Naive B cell (primary cell): ENCODE measurements around the gene SLCO3A1. TPM values are rescaled to one million over a fixed set of nuclear protein-coding genes. Genes with fewer than 3 reads are reported as not detected.

Experiments used
- ATAC-seq, 2 donors: fragments of 150-1000 bp; cut with Tn5 transposase; 2 replicates each; pipeline ENCODE4 v1.10.0; 2021; ENCODE audit warnings: low read depth in 2 of 2, mild to moderate bottlenecking in 2 of 2, moderate library complexity in 2 of 2
- DNase-seq: peaks from one replicate; pipeline ENCODE4 v3.0.0; 2022
- H3K27ac Mint-ChIP-seq, 6 donors: one replicate each; pipeline ENCODE4 v1.8.0; 2020 to 2022; ENCODE audit warnings: mild to moderate bottlenecking in 6 of 6, mixed read lengths in 6 of 6, moderate library complexity in 5 of 6, inconsistent platforms in 2 of 6
- H3K27me3 Mint-ChIP-seq, 3 donors: one replicate each; pipeline ENCODE4 v1.8.0; 2021 to 2022; ENCODE audit warnings: mixed read lengths in 3 of 3, mild to moderate bottlenecking in 1 of 3
- H3K36me3 Mint-ChIP-seq, 2 donors: one replicate each; pipeline ENCODE4 v1.8.0; 2020 to 2022; ENCODE audit warnings: mixed read lengths in 2 of 2, inconsistent platforms in 1 of 2, mild to moderate bottlenecking in 1 of 2
- H3K4me1 Mint-ChIP-seq, 3 donors: one replicate each; pipeline ENCODE4 v1.8.0; 2020 to 2022; ENCODE audit warnings: mixed read lengths in 3 of 3, inconsistent platforms in 1 of 3, mild to moderate bottlenecking in 1 of 3, moderate library complexity in 1 of 3
- H3K4me3 Mint-ChIP-seq, 8 donors: one replicate each; pipeline ENCODE4 v1.8.0; 2020 to 2022; ENCODE audit warnings: mild to moderate bottlenecking in 8 of 8, mixed read lengths in 8 of 8, moderate library complexity in 8 of 8, inconsistent platforms in 2 of 8
- H3K9me3 Mint-ChIP-seq, 7 donors: one replicate each; pipeline ENCODE4 v1.8.0; 2020 to 2022; ENCODE audit warnings: mixed read lengths in 7 of 7, mild to moderate bottlenecking in 5 of 7, inconsistent platforms in 2 of 7, moderate library complexity in 1 of 7
- polyA plus RNA-seq, 6 donors: library from polyadenylated mRNA; unstranded; fragments of 300-500 nt; fragmentation: Illumina TruSeq; gene quantifications; one replicate each; pipeline ENCODE4 v1.2.3, GENCODE V29; 2021; ENCODE audit warnings: low read depth in 6 of 6

Gene SLCO3A1
- polyA plus RNA-seq, 6 donors from 2014 or later = 0.25 to 0.73 (median 0.47) TPM; not detected in 2

DNA sequence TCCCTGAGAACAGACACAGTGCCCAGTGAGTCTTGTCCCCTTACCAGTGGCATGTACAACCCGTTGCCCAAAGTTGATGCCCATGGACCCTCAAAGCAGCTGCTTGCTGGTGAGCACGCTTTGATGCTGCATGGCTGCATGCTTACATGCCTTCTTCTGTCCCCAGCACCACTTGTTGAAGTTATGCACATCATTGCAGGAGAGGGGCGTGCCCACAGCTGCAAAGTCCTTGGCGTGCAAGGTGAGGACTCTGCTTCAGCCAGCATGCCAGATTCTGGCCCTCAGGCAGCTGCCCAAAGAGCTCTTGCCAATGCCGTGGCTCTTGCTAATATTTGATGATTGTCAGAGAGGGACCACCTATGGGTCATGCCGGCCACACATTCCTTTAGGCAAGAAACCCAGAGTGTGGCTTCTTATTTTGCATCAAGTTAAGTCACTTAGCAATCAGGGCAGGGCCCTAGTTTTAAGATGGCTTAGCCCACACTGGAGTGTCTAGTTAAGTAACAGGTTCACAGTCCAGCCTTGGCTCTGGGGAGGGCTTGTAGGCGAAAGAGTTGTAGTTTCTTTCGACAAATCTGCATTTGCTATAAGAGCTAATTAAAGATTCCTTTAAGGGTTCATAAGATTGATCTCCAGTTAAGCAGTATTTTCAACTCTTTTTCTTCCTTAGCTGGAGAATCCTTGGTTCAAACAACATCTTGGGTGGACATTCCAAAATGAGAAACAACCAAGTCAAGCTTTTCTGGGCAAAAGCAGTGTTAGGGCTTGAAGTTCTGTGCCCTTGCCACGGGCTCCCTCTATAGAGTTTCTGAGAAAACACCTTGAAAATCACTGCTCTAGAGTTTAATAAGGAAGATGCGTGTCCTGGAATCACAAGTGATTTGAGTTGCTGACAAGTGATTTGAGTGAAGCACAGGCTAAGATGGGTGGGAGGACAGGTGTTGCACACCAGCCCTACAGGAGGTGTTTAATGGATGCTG, 128.6 kb downstream of the SLCO3A1 start:
- ATAC-seq = no peak
- no peaks in the 10 kb centered on the region for H3K4me1 Mint-ChIP-seq
- H3K27me3 Mint-ChIP-seq = peaks cover 7 to 19% (median 7%) of the 10 kb centered on the region in 3 donors
- H3K36me3 Mint-ChIP-seq = no peaks in the 10 kb centered on the region
- H3K4me3 Mint-ChIP-seq = no peak overlapping the region
- H3K9me3 Mint-ChIP-seq = peaks cover 0 to 3% (median 0%) of the 10 kb centered on the region in 7 donors
- H3K27ac Mint-ChIP-seq = no peak overlapping the region
- DNase-seq = no peak

DNA sequence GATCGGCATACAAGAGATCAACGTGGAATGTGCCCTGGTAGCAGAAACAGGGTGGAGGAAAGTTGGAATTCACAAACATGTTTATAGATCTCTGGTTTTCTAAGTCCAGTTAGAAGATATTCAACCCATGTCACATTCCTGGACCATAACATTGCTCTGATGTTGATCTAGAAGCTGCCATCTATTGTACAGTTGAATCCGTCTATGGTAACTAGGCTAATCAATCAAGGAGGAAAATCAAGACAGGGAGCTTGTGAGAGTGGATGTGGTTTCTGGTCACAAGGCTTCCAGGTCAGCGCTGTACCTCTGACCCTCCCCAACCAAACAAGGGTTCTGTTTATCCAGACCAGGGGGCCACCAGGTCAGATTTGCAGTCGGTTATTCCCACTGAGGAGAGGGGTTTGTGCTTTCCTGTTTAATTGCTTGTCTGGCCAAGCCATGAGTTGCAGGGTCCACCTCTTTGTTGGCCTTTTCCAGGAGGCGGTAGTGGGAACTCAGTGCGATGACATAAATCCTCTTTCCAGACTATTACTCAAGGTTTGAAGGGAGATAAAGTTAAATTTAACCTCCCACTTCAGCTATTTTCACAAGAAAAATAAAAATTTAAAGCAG, 130.3 kb downstream of the SLCO3A1 start:
- no peaks in the 10 kb centered on the region for H3K4me1 Mint-ChIP-seq
- H3K36me3 Mint-ChIP-seq = no peaks in the 10 kb centered on the region
- H3K4me3 Mint-ChIP-seq = no peak overlapping the region
- H3K27ac Mint-ChIP-seq = no peak overlapping the region
- no peak for ATAC-seq
- no peaks in the 10 kb centered on the region for H3K9me3 Mint-ChIP-seq
- peaks cover 7 to 17% (median 7%) of the 10 kb centered on the region in 3 donors for H3K27me3 Mint-ChIP-seq
- DNase-seq = no peak

DNA sequence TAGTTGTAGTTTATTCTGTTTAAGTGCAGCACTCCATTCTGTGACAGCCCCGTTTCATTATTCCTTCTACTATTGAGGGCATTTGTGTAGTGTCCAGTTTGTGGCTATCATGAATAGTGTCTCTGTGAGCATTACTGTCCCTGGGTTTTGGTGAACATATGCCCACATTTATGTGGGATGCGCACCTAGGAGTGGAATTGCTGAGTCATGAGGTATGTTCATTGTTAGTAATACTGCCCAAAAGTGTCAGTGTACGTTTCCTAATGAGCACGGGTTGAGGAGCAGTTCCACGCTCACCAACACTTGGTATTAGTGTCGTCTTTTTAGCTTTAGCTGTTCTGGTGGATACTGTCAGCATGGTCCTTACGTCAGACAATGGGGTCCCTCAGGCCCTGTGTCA, 131.8 kb downstream of the SLCO3A1 start:
- H3K4me3 Mint-ChIP-seq = no peak overlapping the region
- H3K27ac Mint-ChIP-seq = no peak overlapping the region
- H3K27me3 Mint-ChIP-seq = peaks cover 7 to 16% (median 7%) of the 10 kb centered on the region in 3 donors
- H3K4me1 Mint-ChIP-seq = no peaks in the 10 kb centered on the region
- H3K36me3 Mint-ChIP-seq = no peaks in the 10 kb centered on the region
- ATAC-seq = no peak
- H3K9me3 Mint-ChIP-seq = no peaks in the 10 kb centered on the region
- no peak for DNase-seq

DNA sequence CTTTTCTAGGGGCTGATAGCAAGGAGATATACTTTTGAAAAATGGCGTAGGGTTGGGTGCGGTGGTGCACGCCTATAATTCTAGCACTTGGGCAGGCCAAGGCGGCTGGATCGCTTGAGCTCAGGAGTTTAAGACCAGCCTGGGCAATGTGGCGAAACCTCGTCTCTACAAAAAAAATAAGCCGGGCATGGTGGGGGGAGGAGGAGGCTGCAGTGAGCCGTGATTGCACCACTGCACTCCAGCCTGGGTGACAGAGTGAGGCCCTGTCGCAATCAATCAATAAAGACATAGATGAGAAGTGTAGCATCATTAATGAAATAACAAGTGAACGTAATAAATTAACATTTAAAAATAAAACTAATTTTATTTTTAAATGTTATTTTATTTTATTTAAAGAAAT, 134.6 kb downstream of the SLCO3A1 start:
- no peaks in the 10 kb centered on the region for H3K4me1 Mint-ChIP-seq
- H3K4me3 Mint-ChIP-seq = no peak overlapping the region

DNA sequence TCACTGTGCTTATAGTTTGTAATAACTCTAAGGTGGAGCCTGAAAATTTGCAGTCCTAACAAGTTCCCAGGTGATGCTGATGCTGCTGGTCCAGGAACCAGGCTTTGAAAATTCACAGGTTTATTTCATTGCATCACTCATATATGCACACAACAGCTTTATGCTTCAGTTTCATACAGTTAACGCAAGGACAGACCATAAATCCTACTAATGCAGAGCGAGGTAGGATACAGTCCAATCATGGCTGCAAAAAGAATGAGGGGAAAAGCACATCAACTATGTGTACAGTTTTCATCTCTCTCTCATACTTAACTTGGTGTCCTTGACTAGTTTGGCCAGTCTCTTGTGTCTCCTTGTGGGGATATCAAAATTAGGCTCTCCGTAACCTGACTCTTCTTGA, 135.1 kb downstream of the SLCO3A1 start:
- no peak for DNase-seq
- Mint-ChIP-seq H3K27ac (no peak overlapping the region), H3K36me3 (no peaks in the 10 kb centered on the region), H3K4me3 (no peak overlapping the region), H3K4me1 (no peaks in the 10 kb centered on the region), H3K27me3 (peaks cover 0 to 10% (median 7%) of the 10 kb centered on the region in 3 donors), H3K9me3 (no peaks in the 10 kb centered on the region)
- ATAC-seq = no peak

More for the DNA sequence above, 134.6 kb downstream of the SLCO3A1 start:
- Mint-ChIP-seq H3K27ac (no peak overlapping the region), H3K9me3 (no peaks in the 10 kb centered on the region), H3K27me3 (peaks cover 0 to 10% (median 7%) of the 10 kb centered on the region in 3 donors), H3K36me3 (no peaks in the 10 kb centered on the region)
- ATAC-seq = no peak
- no peak for DNase-seq

DNA sequence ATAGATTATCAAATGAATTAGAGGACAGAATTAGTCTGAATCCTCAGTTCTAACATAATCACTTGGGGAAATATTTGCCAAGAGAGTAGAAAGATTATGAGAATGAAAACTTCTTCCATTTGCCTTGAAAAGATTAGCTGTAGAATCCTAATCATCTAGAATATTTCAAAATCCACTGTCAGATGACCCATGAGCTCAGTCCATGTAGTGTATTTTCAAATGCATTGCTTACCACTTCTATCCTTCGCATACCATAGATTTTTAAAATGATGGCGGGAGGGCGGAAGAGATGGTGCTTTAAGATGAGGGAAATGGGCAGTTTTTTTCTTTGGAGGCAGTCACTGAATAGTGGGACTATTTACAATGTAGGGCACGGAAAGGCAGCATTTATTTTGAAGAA, 136.3 kb downstream of the SLCO3A1 start:
- H3K36me3 Mint-ChIP-seq = no peaks in the 10 kb centered on the region
- peaks cover 0 to 1% (median 0%) of the 10 kb centered on the region in 7 donors for H3K9me3 Mint-ChIP-seq
- H3K27ac Mint-ChIP-seq = no peak overlapping the region
- DNase-seq (no peak), ATAC-seq (no peak)
- no peaks in the 10 kb centered on the region for H3K4me1 Mint-ChIP-seq
- peaks cover 0 to 10% (median 7%) of the 10 kb centered on the region in 3 donors for H3K27me3 Mint-ChIP-seq
- H3K4me3 Mint-ChIP-seq = no peak overlapping the region

DNA sequence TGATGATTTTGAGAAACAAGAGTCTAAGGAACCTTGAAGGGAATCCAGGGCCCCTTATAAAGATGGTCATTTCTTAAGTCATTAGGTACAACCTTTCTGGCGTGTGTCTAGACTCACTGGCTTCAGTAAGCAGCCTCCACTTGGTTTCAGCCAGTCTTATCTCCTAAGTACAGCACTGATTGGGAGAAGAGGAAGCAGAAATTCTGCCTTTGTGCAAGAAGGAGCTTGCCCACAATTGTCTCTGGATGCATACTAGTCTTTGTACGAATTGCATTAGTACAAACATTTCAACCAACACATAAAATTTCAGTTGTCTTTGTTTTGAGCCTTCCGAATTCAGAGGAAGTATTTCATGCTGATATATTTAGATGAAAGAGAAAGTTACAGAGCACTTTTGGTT, 139.4 kb downstream of the SLCO3A1 start:
- peaks cover 0 to 1% (median 0%) of the 10 kb centered on the region in 7 donors for H3K9me3 Mint-ChIP-seq
- no peaks in the 10 kb centered on the region for H3K4me1 Mint-ChIP-seq
- no peak overlapping the region for H3K27ac Mint-ChIP-seq
- ATAC-seq (no peak), DNase-seq (no peak)
- no peaks in the 10 kb centered on the region for H3K36me3 Mint-ChIP-seq
- peaks cover 0 to 8% (median 0%) of the 10 kb centered on the region in 3 donors for H3K27me3 Mint-ChIP-seq
- no peak overlapping the region for H3K4me3 Mint-ChIP-seq

DNA sequence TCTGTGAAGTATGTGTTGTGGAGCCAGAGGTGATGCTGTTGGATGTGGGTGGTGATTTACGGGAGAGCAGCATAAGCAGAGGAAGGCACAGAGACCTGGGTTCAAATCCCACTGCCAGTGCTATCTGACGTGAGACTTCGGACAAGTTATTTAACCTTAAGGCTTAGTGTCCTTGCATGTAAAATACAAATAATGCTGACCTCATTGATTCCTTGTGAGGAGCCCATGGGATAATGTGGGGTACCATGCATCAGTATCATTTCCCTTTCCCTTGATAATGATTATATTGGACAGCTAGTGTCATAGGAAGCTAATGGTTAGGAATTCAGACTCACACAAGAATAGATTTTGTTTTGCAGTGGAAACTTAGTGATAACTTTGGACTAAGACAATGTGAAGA, 141.6 kb downstream of the SLCO3A1 start:
- ATAC-seq = no peak
- Mint-ChIP-seq H3K27me3 (peaks cover 0 to 3% (median 0%) of the 10 kb centered on the region in 3 donors), H3K27ac (no peak overlapping the region)

DNA sequence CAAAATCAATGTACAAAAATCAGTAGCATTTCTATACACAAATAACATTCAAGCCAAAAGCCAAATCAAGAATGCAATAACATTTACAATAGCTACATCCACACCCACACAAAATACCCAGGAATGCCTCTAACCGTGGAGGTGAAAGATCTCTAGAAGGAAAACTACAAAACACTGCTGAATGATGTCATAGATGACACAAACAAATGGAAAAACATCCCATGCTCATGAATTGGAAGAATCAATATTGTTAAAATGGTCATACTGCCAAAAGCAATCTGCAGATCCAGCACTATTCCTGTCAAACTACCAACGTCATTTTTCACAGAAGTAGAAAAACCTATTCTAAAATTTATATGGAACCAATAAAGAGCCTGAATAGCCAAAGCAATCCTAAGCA, 143.7 kb downstream of the SLCO3A1 start:
- no peak overlapping the region for H3K27ac Mint-ChIP-seq
- peaks cover 0 to 3% (median 0%) of the 10 kb centered on the region in 3 donors for H3K27me3 Mint-ChIP-seq
- H3K36me3 Mint-ChIP-seq = no peaks in the 10 kb centered on the region
- H3K4me1 Mint-ChIP-seq = no peaks in the 10 kb centered on the region
- H3K9me3 Mint-ChIP-seq = peaks cover 0 to 1% (median 0%) of the 10 kb centered on the region in 7 donors
- DNase-seq (no peak), ATAC-seq (no peak)
- no peak overlapping the region for H3K4me3 Mint-ChIP-seq

More for the DNA sequence above, 141.6 kb downstream of the SLCO3A1 start:
- no peak overlapping the region for H3K4me3 Mint-ChIP-seq
- no peaks in the 10 kb centered on the region for H3K4me1 Mint-ChIP-seq
- H3K9me3 Mint-ChIP-seq = peaks cover 0 to 1% (median 0%) of the 10 kb centered on the region in 7 donors
- DNase-seq = no peak
- no peaks in the 10 kb centered on the region for H3K36me3 Mint-ChIP-seq

DNA sequence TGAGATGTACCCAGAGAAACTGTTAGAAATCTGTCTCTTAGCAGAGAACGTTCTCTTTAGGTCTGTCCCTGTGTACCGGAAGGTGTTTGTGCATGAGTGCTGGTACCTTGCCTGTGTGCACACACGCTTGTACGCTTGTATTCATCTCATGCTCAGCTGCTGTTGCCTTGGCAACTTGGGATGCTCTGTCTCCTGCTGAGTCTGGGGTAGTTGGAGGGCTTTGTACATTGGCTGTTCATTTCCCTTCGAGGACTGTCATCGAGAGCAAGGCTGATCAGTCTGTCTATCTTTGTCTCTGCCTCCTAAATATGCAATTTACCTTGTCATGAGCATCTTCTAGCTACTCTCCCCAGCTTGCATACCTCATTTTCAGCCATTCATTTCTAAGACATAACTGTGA, 147.2 kb downstream of the SLCO3A1 start:
- ATAC-seq (no peak), DNase-seq (no peak)
- Mint-ChIP-seq H3K4me1 (no peaks in the 10 kb centered on the region), H3K4me3 (no peak overlapping the region), H3K36me3 (no peaks in the 10 kb centered on the region), H3K9me3 (no peaks in the 10 kb centered on the region), H3K27ac (no peak overlapping the region), H3K27me3 (peaks cover 0 to 3% (median 0%) of the 10 kb centered on the region in 3 donors)

DNA sequence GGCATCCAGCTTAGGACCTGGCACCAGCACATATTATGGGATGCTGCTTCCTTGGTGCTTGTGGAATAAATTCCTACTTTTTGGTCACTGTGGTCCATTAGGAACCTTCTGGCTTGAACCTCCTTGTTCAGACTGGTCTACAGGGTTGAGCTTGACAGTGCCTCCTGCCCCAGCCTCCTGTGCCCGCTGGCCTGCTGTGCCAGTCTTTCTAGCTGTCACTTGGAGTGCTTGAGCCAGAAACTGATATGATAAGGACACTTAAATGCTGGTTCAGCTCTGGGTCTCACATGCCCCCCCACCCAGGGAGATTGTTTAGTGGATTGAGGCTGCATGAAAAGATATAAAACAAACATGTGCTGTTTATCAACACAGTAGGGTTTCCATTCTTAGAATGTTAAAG, 147.8 kb downstream of the SLCO3A1 start:
- no peaks in the 10 kb centered on the region for H3K9me3 Mint-ChIP-seq
- peaks cover 0 to 3% (median 0%) of the 10 kb centered on the region in 3 donors for H3K27me3 Mint-ChIP-seq
- DNase-seq (no peak), ATAC-seq (no peak)
- no peak overlapping the region for H3K4me3 Mint-ChIP-seq
- H3K27ac Mint-ChIP-seq = no peak overlapping the region
- H3K36me3 Mint-ChIP-seq = no peaks in the 10 kb centered on the region
- H3K4me1 Mint-ChIP-seq = no peaks in the 10 kb centered on the region

DNA sequence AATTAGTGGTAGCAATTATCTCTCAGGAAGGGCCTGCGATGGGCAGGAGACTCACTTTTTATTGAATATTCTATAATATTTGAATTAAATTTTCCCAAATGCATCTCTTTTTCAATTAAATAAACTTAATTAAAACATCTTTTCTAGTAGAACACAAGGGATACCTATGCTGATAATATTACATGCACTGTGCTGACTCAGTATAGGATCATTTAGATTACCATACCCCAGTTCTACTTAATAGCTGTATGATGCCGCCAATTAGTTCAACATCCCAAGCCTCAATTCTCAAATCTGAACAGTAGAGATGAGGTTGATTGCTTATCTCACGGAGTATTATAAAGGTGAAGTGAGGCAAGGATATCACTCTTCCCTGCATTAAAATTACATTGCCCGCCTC, 149.2 kb downstream of the SLCO3A1 start:
- no peaks in the 10 kb centered on the region for H3K27me3 Mint-ChIP-seq

DNA sequence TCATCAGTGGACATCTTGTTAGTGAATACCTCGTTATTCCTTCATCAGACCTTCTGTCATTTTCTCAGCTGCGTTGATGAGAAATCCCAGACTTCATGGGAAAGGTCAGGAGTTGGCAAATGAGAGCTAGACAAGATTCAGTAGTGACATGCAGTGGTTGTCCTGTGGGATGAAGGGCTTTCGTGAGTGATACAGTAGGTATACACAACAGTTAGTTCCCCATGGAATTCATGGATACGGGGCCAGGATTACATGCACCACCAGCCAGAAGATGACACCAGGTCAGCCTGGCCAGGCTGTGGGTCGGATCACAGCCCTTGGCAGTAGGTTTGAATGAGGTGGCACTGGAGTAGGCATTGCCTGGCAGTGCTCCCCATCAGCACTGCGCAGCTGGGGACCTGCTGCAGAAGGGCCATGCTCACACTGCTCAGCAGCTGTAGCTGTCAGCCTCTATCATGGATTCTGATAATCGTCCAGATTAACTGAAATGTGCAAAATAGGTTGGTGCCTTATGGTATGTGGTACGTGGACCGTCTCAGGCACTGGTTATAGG, 150.1 kb downstream of the SLCO3A1 start:
- Mint-ChIP-seq H3K4me1 (peaks cover 0 to 4% (median 0%) of the 10 kb centered on the region in 3 donors), H3K27me3 (no peaks in the 10 kb centered on the region), H3K4me3 (no peak overlapping the region), H3K27ac (no peak overlapping the region), H3K36me3 (no peaks in the 10 kb centered on the region), H3K9me3 (peaks cover 0 to 5% (median 0%) of the 10 kb centered on the region in 7 donors)
- DNase-seq (no peak), ATAC-seq (no peak)

More for the DNA sequence above, 149.2 kb downstream of the SLCO3A1 start:
- H3K9me3 Mint-ChIP-seq = peaks cover 0 to 5% (median 0%) of the 10 kb centered on the region in 7 donors
- DNase-seq (no peak), ATAC-seq (no peak)
- H3K4me1 Mint-ChIP-seq = peaks cover 0 to 4% (median 0%) of the 10 kb centered on the region in 3 donors
- H3K4me3 Mint-ChIP-seq = no peak overlapping the region
- no peaks in the 10 kb centered on the region for H3K36me3 Mint-ChIP-seq
- H3K27ac Mint-ChIP-seq = no peak overlapping the region
